ENCODE data around the gene ABCA6.

ABCA6 gene

DNA sequence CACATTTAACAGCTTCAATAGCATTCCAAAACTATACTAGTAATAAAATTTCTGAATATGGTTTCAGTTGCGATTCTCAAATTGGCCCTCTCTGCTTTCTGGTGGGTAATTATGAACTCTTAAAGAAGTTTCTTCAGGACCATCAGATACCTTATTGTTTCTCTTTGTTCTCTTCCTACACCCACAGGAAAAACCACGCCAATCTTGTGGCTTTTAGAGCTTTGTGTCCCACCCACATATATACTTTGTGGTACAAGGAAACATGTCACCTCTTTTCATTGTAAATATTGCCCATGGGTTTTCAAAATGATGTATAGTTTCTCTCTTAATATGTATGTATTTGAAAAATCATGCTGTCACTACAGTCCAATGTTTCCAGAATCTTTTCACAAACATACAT, 93.1 kb downstream of the ABCA6 start:
- Histone ChIP-seq H3K9me3 (ENCODE audit: control insufficient read depth, low read length) (no peaks in the 10 kb centered on the region), H3K27ac (ENCODE audit: insufficient read depth, low read depth, low read length, poor library complexity, severe bottlenecking) (no peak overlapping the region), H3K4me1 (ENCODE audit: control insufficient read depth, insufficient read depth, low read length) (no peaks in the 10 kb centered on the region), H3K4me3 (ENCODE audit: insufficient read depth, low read depth, low read length) (no peak overlapping the region), H3K36me3 (ENCODE audit: control insufficient read depth, insufficient read depth, low read length) (no peaks in the 10 kb centered on the region), H3K27me3 (ENCODE audit: control insufficient read depth, insufficient read depth, low read length, poor library complexity, severe bottlenecking) (no peaks in the 10 kb centered on the region)
- WGBS, 2 experiments: 95% methylated on average over 2 of the region's 2 CpGs; no CpG with 5 or more reads in 1 of the 2 experiments

DNA sequence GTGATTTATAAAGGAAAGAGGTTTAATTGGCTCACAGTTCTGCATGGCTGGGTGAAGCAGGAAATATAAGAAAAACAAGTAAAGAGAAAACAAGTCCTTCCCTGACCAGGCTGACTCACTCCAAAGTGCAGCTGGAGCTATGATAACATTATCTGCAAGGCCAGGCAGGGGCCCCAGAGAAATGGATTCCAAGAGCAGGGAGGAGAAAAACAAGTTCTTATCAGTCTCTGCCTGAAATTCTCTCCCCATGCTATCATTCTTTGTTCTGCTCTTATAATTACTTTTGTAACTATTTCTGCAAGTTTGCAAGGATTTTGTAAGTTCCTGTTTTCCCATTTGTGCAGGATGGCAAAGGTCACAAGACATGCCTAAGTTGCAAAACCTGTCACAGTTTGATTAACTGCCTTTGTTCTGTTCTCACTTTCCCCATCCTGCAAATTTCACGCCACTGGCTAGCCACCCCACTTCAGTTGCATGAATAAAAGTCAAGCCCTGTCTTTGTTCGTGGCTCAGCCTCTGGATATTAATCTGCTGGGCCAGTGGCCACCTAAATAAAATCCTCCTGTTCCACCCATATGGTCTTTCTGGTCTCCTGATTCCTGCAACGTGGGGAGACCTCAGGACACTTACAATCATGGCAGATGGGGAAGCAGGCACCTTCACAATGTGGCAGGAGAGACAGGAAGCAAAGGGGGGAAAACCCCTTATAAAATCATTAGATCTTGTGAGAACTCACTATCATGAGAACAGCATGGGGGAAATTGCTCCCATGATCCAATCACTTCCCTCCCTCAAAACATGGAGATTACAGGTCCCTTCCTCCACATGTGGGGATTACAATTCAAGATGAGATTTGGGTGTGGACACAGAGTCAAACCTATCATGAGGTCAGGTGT, 94.1 kb downstream of the ABCA6 start:
- Histone ChIP-seq H3K4me3 (ENCODE audit: insufficient read depth, low read depth, low read length) (no peak overlapping the region), H3K27me3 (ENCODE audit: control insufficient read depth, insufficient read depth, low read length, poor library complexity, severe bottlenecking) (no peaks in the 10 kb centered on the region), H3K4me1 (ENCODE audit: control insufficient read depth, insufficient read depth, low read length) (no peaks in the 10 kb centered on the region), H3K9me3 (ENCODE audit: control insufficient read depth, low read length) (no peaks in the 10 kb centered on the region), H3K36me3 (ENCODE audit: control insufficient read depth, insufficient read depth, low read length) (no peaks in the 10 kb centered on the region), H3K27ac (ENCODE audit: insufficient read depth, low read depth, low read length, poor library complexity, severe bottlenecking) (peak overlapping the region; percentile 58)
- 63 to 68% methylated on average over 3 of the region's 3 CpGs for WGBS, 2 experiments

DNA sequence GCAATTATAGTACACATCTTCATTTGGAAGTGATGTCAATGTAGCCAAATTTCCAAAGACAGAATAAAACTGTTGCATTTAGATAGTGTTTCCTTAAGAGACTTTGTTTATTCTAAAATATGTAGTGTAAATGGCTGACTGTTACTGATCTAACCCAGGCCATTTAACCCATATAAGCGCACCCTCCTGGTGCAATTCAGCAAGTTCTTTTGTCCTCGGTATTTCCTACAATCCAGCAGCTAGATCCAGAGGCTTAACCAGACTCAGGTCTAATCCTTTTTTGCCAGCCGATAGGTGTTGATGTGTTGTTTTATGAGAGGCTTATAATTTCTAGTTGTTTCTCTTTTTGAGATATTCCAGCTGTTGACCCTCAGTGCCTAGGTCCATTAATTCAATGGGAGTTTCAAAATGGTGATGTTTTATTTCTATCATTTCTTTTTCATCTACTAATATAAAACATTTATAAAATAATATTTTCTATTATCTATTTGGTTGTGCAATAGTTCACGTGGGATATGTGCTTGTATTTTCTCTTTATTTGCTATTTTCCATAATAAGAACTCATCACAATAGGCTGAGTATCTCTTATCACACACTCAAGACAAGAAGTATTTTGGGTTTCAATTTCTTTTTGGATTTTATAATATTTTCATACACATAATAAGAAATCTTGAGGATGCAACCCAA, 95.4 kb downstream of the ABCA6 start:
- Histone ChIP-seq H3K4me3 (ENCODE audit: insufficient read depth, low read depth, low read length) (no peak overlapping the region), H3K4me1 (ENCODE audit: control insufficient read depth, insufficient read depth, low read length) (no peaks in the 10 kb centered on the region), H3K27me3 (ENCODE audit: control insufficient read depth, insufficient read depth, low read length, poor library complexity, severe bottlenecking) (no peaks in the 10 kb centered on the region), H3K9me3 (ENCODE audit: control insufficient read depth, low read length) (no peaks in the 10 kb centered on the region), H3K27ac (ENCODE audit: insufficient read depth, low read depth, low read length, poor library complexity, severe bottlenecking) (no peak overlapping the region), H3K36me3 (ENCODE audit: control insufficient read depth, insufficient read depth, low read length) (no peaks in the 10 kb centered on the region)
- WGBS, 2 experiments: 74 to 89% methylated on average over 3 of the region's 4 CpGs

DNA sequence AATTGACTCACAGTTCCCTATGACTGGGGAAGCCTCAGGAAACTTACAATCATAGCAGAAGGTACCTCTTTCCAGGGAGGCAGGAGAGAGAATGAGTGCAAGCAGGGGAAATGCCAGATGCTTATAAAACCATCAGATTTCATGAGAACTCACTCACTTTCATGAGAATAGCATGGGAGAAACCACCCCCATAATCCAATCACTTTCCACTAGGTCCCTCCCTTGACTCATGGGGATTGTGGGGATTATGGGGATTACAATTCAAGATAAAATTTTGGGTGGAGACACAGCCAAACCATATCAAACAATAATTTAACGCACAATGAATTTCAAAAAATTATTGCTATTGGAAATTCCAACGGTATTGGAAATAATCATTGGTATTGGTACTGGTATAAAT, 96.0 kb downstream of the ABCA6 start:
- H3K27ac ChIP-seq (ENCODE audit: insufficient read depth, low read depth, low read length, poor library complexity, severe bottlenecking): no peak overlapping the region
- H3K27me3 ChIP-seq (ENCODE audit: control insufficient read depth, insufficient read depth, low read length, poor library complexity, severe bottlenecking): no peaks in the 10 kb centered on the region
- no CpG with 5 or more reads among the region's 2 CpGs for WGBS, 2 experiments
- H3K36me3 ChIP-seq (ENCODE audit: control insufficient read depth, insufficient read depth, low read length): no peaks in the 10 kb centered on the region
- H3K4me1 ChIP-seq (ENCODE audit: control insufficient read depth, insufficient read depth, low read length): no peaks in the 10 kb centered on the region
- no peak overlapping the region for H3K4me3 ChIP-seq (ENCODE audit: insufficient read depth, low read depth, low read length)
- no peaks in the 10 kb centered on the region for H3K9me3 ChIP-seq (ENCODE audit: control insufficient read depth, low read length)

DNA sequence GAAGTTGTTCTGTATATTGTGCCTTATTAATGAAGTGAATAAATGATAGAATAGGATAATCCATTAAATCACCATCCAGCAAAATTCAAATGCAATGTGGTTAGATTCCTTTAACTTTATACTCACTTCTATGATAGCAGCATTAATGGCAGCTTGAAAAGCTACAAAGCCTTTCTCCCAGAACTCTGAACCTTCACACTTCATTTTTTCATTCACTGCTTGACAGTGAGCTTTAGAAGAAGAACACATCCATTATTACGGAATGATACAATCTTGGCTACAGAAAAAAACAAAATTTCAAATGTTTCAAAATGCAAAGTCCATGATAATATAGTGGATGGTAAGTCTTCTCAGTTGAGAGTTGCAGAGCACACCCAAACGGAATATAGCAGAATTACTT, 97.3 kb downstream of the ABCA6 start:
- H3K4me1 ChIP-seq (ENCODE audit: control insufficient read depth, insufficient read depth, low read length): no peaks in the 10 kb centered on the region
- H3K27ac ChIP-seq (ENCODE audit: insufficient read depth, low read depth, low read length, poor library complexity, severe bottlenecking): no peak overlapping the region
- H3K9me3 ChIP-seq (ENCODE audit: control insufficient read depth, low read length): no peaks in the 10 kb centered on the region
- no peaks in the 10 kb centered on the region for H3K27me3 ChIP-seq (ENCODE audit: control insufficient read depth, insufficient read depth, low read length, poor library complexity, severe bottlenecking)
- 94 to 100% methylated on average over 1 to 2 of the region's 2 CpGs for WGBS, 2 experiments
- H3K36me3 ChIP-seq (ENCODE audit: control insufficient read depth, insufficient read depth, low read length): no peaks in the 10 kb centered on the region
- H3K4me3 ChIP-seq (ENCODE audit: insufficient read depth, low read depth, low read length): no peak overlapping the region

DNA sequence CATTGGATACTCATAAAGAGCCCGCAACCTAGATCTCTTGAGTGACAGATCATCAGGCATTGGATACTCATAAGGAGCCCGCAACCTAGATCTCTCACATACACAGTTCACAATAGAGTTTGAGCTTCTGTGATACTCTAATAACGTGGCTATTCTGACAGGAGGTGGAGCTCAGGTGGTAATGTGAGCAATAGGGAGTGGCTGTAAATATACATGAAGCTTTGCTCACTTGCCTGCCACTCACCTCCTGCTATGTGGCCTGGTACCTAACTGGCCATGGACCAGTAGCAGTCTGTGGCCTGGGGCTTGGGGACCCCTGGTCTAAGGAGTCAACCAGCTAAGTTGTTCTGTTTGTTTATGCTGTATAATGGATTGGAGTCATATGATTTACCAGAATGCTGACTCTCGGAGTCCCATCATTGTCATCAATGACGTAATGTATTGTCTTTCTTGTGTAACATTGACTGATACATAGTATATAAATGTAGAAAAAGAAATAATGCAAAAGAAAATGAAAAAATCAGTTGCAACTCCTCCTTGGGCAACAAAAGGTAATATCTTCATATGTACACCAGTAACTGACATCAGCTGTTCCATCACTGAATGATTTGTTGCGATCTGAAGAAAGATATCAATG, 98.5 kb downstream of the ABCA6 start:
- no peak overlapping the region for H3K4me3 ChIP-seq (ENCODE audit: insufficient read depth, low read depth, low read length)
- H3K27me3 ChIP-seq (ENCODE audit: control insufficient read depth, insufficient read depth, low read length, poor library complexity, severe bottlenecking): no peaks in the 10 kb centered on the region
- H3K9me3 ChIP-seq (ENCODE audit: control insufficient read depth, low read length): no peaks in the 10 kb centered on the region
- H3K27ac ChIP-seq (ENCODE audit: insufficient read depth, low read depth, low read length, poor library complexity, severe bottlenecking): no peak overlapping the region
- 86 to 99% methylated on average over 5 to 6 of the region's 6 CpGs for WGBS, 2 experiments
- no peaks in the 10 kb centered on the region for H3K36me3 ChIP-seq (ENCODE audit: control insufficient read depth, insufficient read depth, low read length)
- no peaks in the 10 kb centered on the region for H3K4me1 ChIP-seq (ENCODE audit: control insufficient read depth, insufficient read depth, low read length)

DNA sequence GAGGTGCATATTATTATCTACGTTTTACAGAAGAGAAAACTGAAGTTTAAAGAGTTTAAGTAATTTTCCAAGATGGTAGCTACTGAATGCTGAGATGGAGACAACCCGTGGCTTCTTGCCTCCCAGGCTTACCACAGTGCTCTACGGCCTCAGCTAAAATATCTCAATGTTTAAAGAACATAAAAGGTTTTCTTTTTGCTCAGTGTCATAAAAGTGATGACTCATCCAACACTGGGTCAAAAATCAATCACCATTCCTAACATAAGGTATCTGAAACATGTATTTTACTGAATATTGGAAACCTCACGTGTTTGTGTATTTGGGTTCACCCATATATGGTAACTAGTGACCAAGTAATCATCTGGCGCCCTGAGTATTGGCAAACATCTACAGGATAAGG, 99.4 kb downstream of the ABCA6 start:
- Histone ChIP-seq H3K9me3 (ENCODE audit: control insufficient read depth, low read length) (no peaks in the 10 kb centered on the region), H3K27me3 (ENCODE audit: control insufficient read depth, insufficient read depth, low read length, poor library complexity, severe bottlenecking) (no peaks in the 10 kb centered on the region), H3K36me3 (ENCODE audit: control insufficient read depth, insufficient read depth, low read length) (no peaks in the 10 kb centered on the region), H3K27ac (ENCODE audit: insufficient read depth, low read depth, low read length, poor library complexity, severe bottlenecking) (no peak overlapping the region), H3K4me3 (ENCODE audit: insufficient read depth, low read depth, low read length) (no peak overlapping the region), H3K4me1 (ENCODE audit: control insufficient read depth, insufficient read depth, low read length) (no peaks in the 10 kb centered on the region)
- 90 to 98% methylated on average over 5 of the region's 5 CpGs for WGBS, 2 experiments

DNA sequence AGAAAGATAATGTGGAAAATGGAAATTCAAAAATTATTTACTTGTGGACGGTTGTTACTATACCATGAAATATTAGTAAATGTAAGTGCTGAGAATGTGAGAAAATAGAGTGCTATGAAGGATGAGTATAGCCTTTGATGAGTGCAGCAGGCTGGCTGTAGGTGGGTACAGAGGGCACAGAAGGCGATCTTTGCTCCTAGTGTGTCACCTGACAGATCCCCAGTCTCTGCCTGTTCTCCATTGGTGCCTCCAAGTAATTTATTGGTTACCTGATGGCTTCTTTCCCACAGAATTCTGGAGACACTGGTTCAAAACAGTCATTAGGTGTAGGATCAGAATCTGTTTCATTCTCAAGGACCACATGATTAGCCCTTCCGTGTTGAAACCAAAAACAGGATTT, 109.9 kb downstream of the ABCA6 start:
- 92% methylated on average over 3 of the region's 3 CpGs for WGBS, 2 experiments
- no peak overlapping the region for H3K4me3 ChIP-seq (ENCODE audit: insufficient read depth, low read depth, low read length)
- H3K27ac ChIP-seq (ENCODE audit: insufficient read depth, low read depth, low read length, poor library complexity, severe bottlenecking): no peak overlapping the region
- peaks cover 7% of the 10 kb centered on the region for H3K4me1 ChIP-seq (ENCODE audit: control insufficient read depth, insufficient read depth, low read length)
- H3K27me3 ChIP-seq (ENCODE audit: control insufficient read depth, insufficient read depth, low read length, poor library complexity, severe bottlenecking): no peaks in the 10 kb centered on the region
- no peaks in the 10 kb centered on the region for H3K9me3 ChIP-seq (ENCODE audit: control insufficient read depth, low read length)
- no peaks in the 10 kb centered on the region for H3K36me3 ChIP-seq (ENCODE audit: control insufficient read depth, insufficient read depth, low read length)

DNA sequence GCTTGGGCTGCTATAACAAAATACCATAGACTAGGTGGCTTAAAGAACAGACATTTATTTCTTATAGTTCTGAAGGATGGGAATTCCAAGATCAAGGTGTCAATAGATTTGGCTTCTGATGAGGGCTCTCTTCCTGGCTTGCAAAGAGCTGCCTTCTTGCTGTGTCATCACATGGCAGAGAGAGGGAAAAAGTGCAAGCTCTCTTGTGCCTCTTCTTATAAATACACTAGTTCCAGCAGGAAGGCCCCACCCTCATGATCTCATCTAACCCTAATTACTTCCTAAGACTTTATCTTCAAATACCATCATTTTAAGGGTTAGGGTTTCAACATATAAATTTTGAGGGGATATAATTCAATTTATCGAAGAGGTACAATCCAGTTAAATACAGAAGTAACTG, 111.5 kb downstream of the ABCA6 start:
- H3K4me3 ChIP-seq (ENCODE audit: insufficient read depth, low read depth, low read length): no peak overlapping the region
- H3K27ac ChIP-seq (ENCODE audit: insufficient read depth, low read depth, low read length, poor library complexity, severe bottlenecking): no peak overlapping the region
- H3K9me3 ChIP-seq (ENCODE audit: control insufficient read depth, low read length): no peaks in the 10 kb centered on the region
- H3K27me3 ChIP-seq (ENCODE audit: control insufficient read depth, insufficient read depth, low read length, poor library complexity, severe bottlenecking): no peaks in the 10 kb centered on the region
- H3K4me1 ChIP-seq (ENCODE audit: control insufficient read depth, insufficient read depth, low read length): peaks cover 7% of the 10 kb centered on the region
- H3K36me3 ChIP-seq (ENCODE audit: control insufficient read depth, insufficient read depth, low read length): no peaks in the 10 kb centered on the region
- 100% methylated on average over 1 of the region's 1 CpG for WGBS, 2 experiments
